KMS-11 (cell line): ENCODE measurements around the gene CACNA2D2.
A peak's percentile ranks its signal among the peaks of the same experiment; 100 is the strongest.

Experiments
- H2AFZ ChIP-seq: fragments of 200-600 bp; sonication (generic); 2 replicates; pipeline ENCODE4 v1.6.1; 2016; ENCODE audit warnings: antibody characterized with exemption, mixed run types, low read depth
- H3K27ac ChIP-seq: fragments of 200-600 bp; sonication (generic); 2 replicates; pipeline ENCODE4 v1.6.1; 2016; ENCODE audit warnings: mild to moderate bottlenecking, mixed run types
- H3K27me3 ChIP-seq: fragments of 200-600 bp; sonication (generic); 2 replicates; pipeline ENCODE4 v1.6.1; 2017; ENCODE audit warnings: mild to moderate bottlenecking, low read depth, mixed run types, moderate library complexity; ENCODE audit not compliant: insufficient read depth
- H3K36me3 ChIP-seq: fragments of 200-600 bp; sonication (generic); 2 replicates; pipeline ENCODE4 v1.6.1; 2017; ENCODE audit warnings: mild to moderate bottlenecking, mixed run types; ENCODE audit not compliant: insufficient read depth
- H3K4me1 ChIP-seq: fragments of 200-600 bp; sonication (generic); 2 replicates; pipeline ENCODE4 v1.6.1; 2016; ENCODE audit warnings: mild to moderate bottlenecking, low read depth, mixed run types; ENCODE audit not compliant: poor library complexity, severe bottlenecking
- H3K4me2 ChIP-seq: fragments of 200-600 bp; sonication (generic); 2 replicates; pipeline ENCODE4 v1.7.0; 2016; ENCODE audit warnings: mild to moderate bottlenecking, mixed run types
- H3K4me3 ChIP-seq: fragments of 200-600 bp; sonication (generic); IDR thresholded peaks from 2 replicates; pipeline ENCODE4 v1.6.1; 2017; ENCODE audit warnings: low read depth, low read length, mixed read lengths; ENCODE audit not compliant: insufficient read depth
- H3K79me2 ChIP-seq: fragments of 200-600 bp; sonication (generic); 2 replicates; pipeline ENCODE4 v1.6.1; 2016; ENCODE audit warnings: low read depth, mixed run types; ENCODE audit not compliant: insufficient read depth
- H3K9ac ChIP-seq: fragments of 200-600 bp; sonication (generic); 2 replicates; pipeline ENCODE4 v1.6.1; 2016; ENCODE audit warnings: mild to moderate bottlenecking, mixed run types
- H4K20me1 ChIP-seq: fragments of 200-600 bp; sonication (generic); 2 replicates; pipeline ENCODE4 v1.6.1; 2016; ENCODE audit warnings: mild to moderate bottlenecking, mixed run types; ENCODE audit not compliant: insufficient read depth
- CTCF ChIP-seq: fragments of 200-600 bp; sonication (generic); conservative IDR thresholded peaks from 2 replicates; pipeline ENCODE4 v1.6.1; 2017; ENCODE audit warnings: low read depth, mild to moderate bottlenecking, antibody characterized with exemption, low read length, moderate library complexity, mixed read lengths

The CACNA2D2 gene

GRCh38 chr3:50338965-50339364 lies 164.5 kb downstream of the CACNA2D2 start:
- Histone ChIP-seq H3K4me3 (no peak overlapping the region), H3K36me3 (no peaks in the 10 kb centered on the region), H4K20me1 (no peaks in the 10 kb centered on the region), H3K79me2 (peaks cover 30% of the 10 kb centered on the region), H3K4me2 (no peak overlapping the region), H3K27ac (no peak overlapping the region), H3K9ac (no peak overlapping the region), H3K4me1 (no peaks in the 10 kb centered on the region), H3K27me3 (no peaks in the 10 kb centered on the region), H2AFZ (no peak overlapping the region)
- TF ChIP-seq CTCF: no peak

GRCh38 chr3:50337175-50337861 lies 166.1 kb downstream of the CACNA2D2 start:
- Histone ChIP-seq H3K4me2 (peak overlapping the region; percentile 89), H3K4me3 (peak overlapping the region; percentile 57), H4K20me1 (no peaks in the 10 kb centered on the region), H3K9ac (peak overlapping the region; percentile 91), H3K27me3 (no peaks in the 10 kb centered on the region), H3K79me2 (peaks cover 36% of the 10 kb centered on the region), H2AFZ (peak overlapping the region; percentile 67), H3K27ac (peak overlapping the region; percentile 87), H3K36me3 (no peaks in the 10 kb centered on the region), H3K4me1 (no peaks in the 10 kb centered on the region)
- TF ChIP-seq CTCF: no peak

- Histone ChIP-seq H4K20me1 (no peaks in the 10 kb centered on the region), H3K4me3 (peak overlapping the region; percentile 57), H3K79me2 (peaks cover 36% of the 10 kb centered on the region), H3K9ac (peak overlapping the region; percentile 91), H3K4me1 (no peaks in the 10 kb centered on the region), H3K27me3 (no peaks in the 10 kb centered on the region), H3K36me3 (no peaks in the 10 kb centered on the region), H3K27ac (peak overlapping the region; percentile 87), H3K4me2 (peak overlapping the region; percentile 89), H2AFZ (peak overlapping the region; percentile 41)
- no peak for TF ChIP-seq CTCF
Observed at GRCh38 chr3:50336452-50337174, 166.8 kb downstream of the CACNA2D2 start.

GRCh38 chr3:50334339-50335075 lies 168.9 kb downstream of the CACNA2D2 start:
- Histone ChIP-seq H3K79me2 (peaks cover 36% of the 10 kb centered on the region), H3K4me3 (no peak overlapping the region), H3K4me2 (no peak overlapping the region), H3K36me3 (no peaks in the 10 kb centered on the region), H3K27ac (no peak overlapping the region), H4K20me1 (no peaks in the 10 kb centered on the region), H2AFZ (no peak overlapping the region), H3K27me3 (no peaks in the 10 kb centered on the region), H3K9ac (no peak overlapping the region), H3K4me1 (no peaks in the 10 kb centered on the region)
- TF ChIP-seq CTCF: no peak
